GM18867 (cell line): ENCODE results near the gene MAPK10.
"Not testable (repeated sequence)": the region's sequence is repeated elsewhere in the genome, so short reads cannot be mapped to it uniquely, and the experiment has no call there.

Experiments used
- ATAC-seq: cut with Tn5 transposase; IDR thresholded peaks from one replicate; pipeline ENCODE4 v1.9.1; 2021; ENCODE audit warnings: mild to moderate bottlenecking, moderate library complexity; ENCODE audit not compliant: unreplicated experiment

MAPK10 gene

GRCh38 chr4:86048426-86048825 lies 311.4 kb downstream of the MAPK10 start:
- no peak for ATAC-seq

- ATAC-seq, result no peak
These were observed 315.3 kb downstream of the MAPK10 start for GRCh38 chr4:86044593-86044985.

GRCh38 chr4:86043755-86044592 lies 315.9 kb downstream of the MAPK10 start:
- ATAC-seq, result peak; percentile 83

GRCh38 chr4:86038037-86038436 lies 321.8 kb downstream of the MAPK10 start:
- no peak for ATAC-seq

GRCh38 chr4:86036736-86037135 lies 323.1 kb downstream of the MAPK10 start:
- no peak for ATAC-seq

GRCh38 chr4:86035688-86036087 lies 324.2 kb downstream of the MAPK10 start:
- no peak for ATAC-seq

GRCh38 chr4:86034616-86035015 lies 325.2 kb downstream of the MAPK10 start:
- no peak for ATAC-seq

- no peak for ATAC-seq
These were observed 326.7 kb downstream of the MAPK10 start for GRCh38 chr4:86033171-86033570.

GRCh38 chr4:86032476-86033022 lies 327.3 kb downstream of the MAPK10 start:
- ATAC-seq, result no peak

- ATAC-seq, result no peak
These were observed 327.9 kb downstream of the MAPK10 start for GRCh38 chr4:86031927-86032326.

- no peak for ATAC-seq
These were observed 333.1 kb downstream of the MAPK10 start for GRCh38 chr4:86026720-86027119.

GRCh38 chr4:86021671-86022070 lies 338.2 kb downstream of the MAPK10 start:
- ATAC-seq, result not testable (repeated sequence)

- no peak for ATAC-seq
These were observed 339.9 kb downstream of the MAPK10 start for GRCh38 chr4:86019906-86020305.

GRCh38 chr4:86019362-86019761 lies 340.5 kb downstream of the MAPK10 start:
- no peak for ATAC-seq

GRCh38 chr4:86015412-86016350 lies 344.2 kb downstream of the MAPK10 start:
- no peak for ATAC-seq

- ATAC-seq, result peak; percentile 80
These were observed 345.3 kb downstream of the MAPK10 start for GRCh38 chr4:86014599-86014998.

- no peak for ATAC-seq
These were observed 346.2 kb downstream of the MAPK10 start for GRCh38 chr4:86013621-86014020.

GRCh38 chr4:86011117-86011516 lies 348.7 kb downstream of the MAPK10 start:
- no peak for ATAC-seq

- no peak for ATAC-seq
These were observed 352.8 kb downstream of the MAPK10 start for GRCh38 chr4:86007042-86007441.

- no peak for ATAC-seq
These were observed 353.8 kb downstream of the MAPK10 start for GRCh38 chr4:86006057-86006456.

- no peak for ATAC-seq
These were observed 355.8 kb downstream of the MAPK10 start for GRCh38 chr4:86004030-86004429.
